ENCODE data around the gene PTHLH. TPM values are rescaled to one million over a fixed set of nuclear protein-coding genes. Genes with fewer than 3 reads are reported as not detected.
A peak's percentile ranks its signal among the peaks of the same experiment; 100 is the strongest.

The PTHLH gene
- total and polyA plus RNA-seq, 8 donors = 0.09 to 0.89 (median 0.27) TPM

DNA sequence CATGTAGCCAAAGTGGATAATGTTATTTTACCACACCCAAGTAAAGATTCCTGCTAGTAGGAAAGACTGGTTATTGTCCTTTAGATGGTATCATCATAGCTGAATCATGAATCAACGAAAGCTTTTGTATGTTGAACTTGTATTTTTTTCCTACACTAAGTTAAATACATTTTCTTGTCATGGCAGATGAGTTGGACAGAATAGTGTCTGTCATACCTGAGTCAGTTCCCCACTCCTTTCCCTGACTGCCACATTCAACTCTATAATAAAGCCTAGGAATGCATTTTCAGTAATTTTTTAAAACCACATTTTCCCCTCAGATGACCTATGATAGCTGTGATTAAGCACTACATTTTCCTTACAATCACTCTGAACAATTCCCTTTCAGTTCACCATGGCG lies 9.3 kb upstream of the PTHLH start:
- 57 to 72% methylated on average over 2 of the region's 2 CpGs for WGBS, 2 donors
- intact Hi-C loops (cut with DNase I) = no loop called here
- no peaks in the 10 kb centered on the region for H3K9me3 ChIP-seq
- no peak overlapping the region for H3K27ac ChIP-seq
- H3K36me3 ChIP-seq = no peaks in the 10 kb centered on the region
- no peak overlapping the region for H3K4me3 ChIP-seq
- FAIRE-seq (no peak), ATAC-seq (no peak), DNase-seq (no peak)
- TF ChIP-seq, protein P1, sequence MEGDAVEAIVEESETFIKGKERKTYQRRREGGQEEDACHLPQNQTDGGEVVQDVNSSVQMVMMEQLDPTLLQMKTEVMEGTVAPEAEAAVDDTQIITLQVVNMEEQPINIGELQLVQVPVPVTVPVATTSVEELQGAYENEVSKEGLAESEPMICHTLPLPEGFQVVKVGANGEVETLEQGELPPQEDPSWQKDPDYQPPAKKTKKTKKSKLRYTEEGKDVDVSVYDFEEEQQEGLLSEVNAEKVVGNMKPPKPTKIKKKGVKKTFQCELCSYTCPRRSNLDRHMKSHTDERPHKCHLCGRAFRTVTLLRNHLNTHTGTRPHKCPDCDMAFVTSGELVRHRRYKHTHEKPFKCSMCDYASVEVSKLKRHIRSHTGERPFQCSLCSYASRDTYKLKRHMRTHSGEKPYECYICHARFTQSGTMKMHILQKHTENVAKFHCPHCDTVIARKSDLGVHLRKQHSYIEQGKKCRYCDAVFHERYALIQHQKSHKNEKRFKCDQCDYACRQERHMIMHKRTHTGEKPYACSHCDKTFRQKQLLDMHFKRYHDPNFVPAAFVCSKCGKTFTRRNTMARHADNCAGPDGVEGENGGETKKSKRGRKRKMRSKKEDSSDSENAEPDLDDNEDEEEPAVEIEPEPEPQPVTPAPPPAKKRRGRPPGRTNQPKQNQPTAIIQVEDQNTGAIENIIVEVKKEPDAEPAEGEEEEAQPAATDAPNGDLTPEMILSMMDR (IDR thresholded peaks at IDR 0.05) = no peak
- H3K27me3 ChIP-seq = peaks cover 0 to 9% (median 2%) of the 10 kb centered on the region in 4 donors
- H3K4me1 ChIP-seq = no peaks in the 10 kb centered on the region

DNA sequence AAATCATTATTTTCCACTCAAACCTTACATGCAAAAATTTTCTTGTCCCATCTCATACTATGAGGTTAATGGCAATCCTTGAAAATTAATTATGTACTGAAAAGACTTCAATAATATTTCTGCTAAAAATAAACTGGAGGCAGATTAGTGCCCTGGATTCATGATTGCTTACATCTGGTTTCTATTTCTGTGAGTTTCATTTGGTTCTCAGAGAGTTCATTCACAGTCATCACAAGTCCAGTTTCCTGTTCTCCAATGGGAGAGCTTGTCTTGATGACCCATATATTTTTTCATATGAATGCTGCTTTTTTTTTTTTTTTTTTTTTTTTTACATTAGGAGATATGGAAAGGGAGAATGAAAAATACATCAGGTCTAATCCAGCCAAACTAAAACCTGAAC lies 6.6 kb upstream of the PTHLH start:
- Histone ChIP-seq H3K9me3 (no peaks in the 10 kb centered on the region), H3K4me3 (no peak overlapping the region), H3K27ac (no peak overlapping the region), H3K27me3 (peaks cover 0 to 17% (median 6%) of the 10 kb centered on the region in 4 donors), H3K36me3 (no peaks in the 10 kb centered on the region), H3K4me1 (no peaks in the 10 kb centered on the region)
- DNase-seq (no peak), FAIRE-seq (no peak), ATAC-seq (no peak)
- TF ChIP-seq, protein P1 (IDR thresholded peaks at IDR 0.05) = no peak
- intact Hi-C loops (cut with DNase I) = no loop called here

GRCh38 chr12:27975222-27976136 lies 2.9 kb upstream of the PTHLH start:
- TF ChIP-seq, protein P1 (IDR thresholded peaks at IDR 0.05) = no peak
- Histone ChIP-seq H3K27ac (no peak overlapping the region), H3K4me3 (peak overlapping the region in 3 of 4 donors; percentile 10 to 53 (median 32)), H3K9me3 (no peaks in the 10 kb centered on the region), H3K27me3 (peaks cover 0 to 17% (median 6%) of the 10 kb centered on the region in 4 donors), H3K4me1 (no peaks in the 10 kb centered on the region), H3K36me3 (no peaks in the 10 kb centered on the region)
- 1% methylated on average over 52 to 61 of the region's 61 CpGs for WGBS, 2 donors
- ATAC-seq (peak; percentile 66 to 83 (median 73)), DNase-seq (peak; percentile 23 to 70 (median 38)), FAIRE-seq (no peak)
- intact Hi-C loops (cut with DNase I) = no loop called here

- no peaks in the 10 kb centered on the region for H3K36me3 ChIP-seq
- 3 to 4% methylated on average over 26 of the region's 26 CpGs for WGBS, 2 donors
- TF ChIP-seq, protein P1 (IDR thresholded peaks at IDR 0.05) = no peak
- H3K27me3 ChIP-seq = peaks cover 0 to 17% (median 6%) of the 10 kb centered on the region in 4 donors
- ATAC-seq = peak in 3 of 4 donors; percentile 4 to 5 (median 4)
- no peaks in the 10 kb centered on the region for H3K9me3 ChIP-seq
- H3K4me1 ChIP-seq = no peaks in the 10 kb centered on the region
- no peak overlapping the region for H3K27ac ChIP-seq
- DNase-seq = peak in 1 of 6 donors; percentile 56
- H3K4me3 ChIP-seq = peak overlapping the region in 3 of 4 donors; percentile 10 to 53 (median 32)
- intact Hi-C loops (cut with DNase I) = no loop called here
- FAIRE-seq = no peak
These were observed 2.2 kb upstream of the PTHLH start for GRCh38 chr12:27974735-27975221.

GRCh38 chr12:27973487-27973890 lies 956 bp upstream of the PTHLH start:
- FAIRE-seq (no peak), ATAC-seq (no peak), DNase-seq (no peak)
- Histone ChIP-seq H3K36me3 (no peaks in the 10 kb centered on the region), H3K4me1 (peaks cover 2 to 9% (median 4%) of the 10 kb centered on the region in 3 donors), H3K9me3 (no peaks in the 10 kb centered on the region), H3K4me3 (no peak overlapping the region), H3K27ac (no peak overlapping the region), H3K27me3 (peaks cover 0 to 17% (median 6%) of the 10 kb centered on the region in 4 donors)
- intact Hi-C loops (cut with DNase I) = no loop called here
- TF ChIP-seq, protein P1 (IDR thresholded peaks at IDR 0.05) = no peak
- 73 to 79% methylated on average over 4 of the region's 4 CpGs for WGBS, 2 donors

Measured in pancreas (tissue), 10 donors.